GM23248 (cell line): ENCODE results near the gene NR2F1.

Experiments used
- EZH2 ChIP-seq: fragments of 200-600 bp; sonication (generic); IDR thresholded peaks from 2 replicates; pipeline ENCODE4 v1.6.1; 2018; ENCODE audit warnings: antibody characterized with exemption, mild to moderate bottlenecking; ENCODE audit not compliant: insufficient read depth, poor library complexity, severe bottlenecking
- EZH2phosphoT487 ChIP-seq: fragments of 200-600 bp; sonication (generic); IDR thresholded peaks from 2 replicates; pipeline ENCODE4 v1.6.1; 2018; ENCODE audit warnings: antibody characterized with exemption, moderate library complexity, mild to moderate bottlenecking, low read depth; ENCODE audit not compliant: insufficient read depth

DNA sequence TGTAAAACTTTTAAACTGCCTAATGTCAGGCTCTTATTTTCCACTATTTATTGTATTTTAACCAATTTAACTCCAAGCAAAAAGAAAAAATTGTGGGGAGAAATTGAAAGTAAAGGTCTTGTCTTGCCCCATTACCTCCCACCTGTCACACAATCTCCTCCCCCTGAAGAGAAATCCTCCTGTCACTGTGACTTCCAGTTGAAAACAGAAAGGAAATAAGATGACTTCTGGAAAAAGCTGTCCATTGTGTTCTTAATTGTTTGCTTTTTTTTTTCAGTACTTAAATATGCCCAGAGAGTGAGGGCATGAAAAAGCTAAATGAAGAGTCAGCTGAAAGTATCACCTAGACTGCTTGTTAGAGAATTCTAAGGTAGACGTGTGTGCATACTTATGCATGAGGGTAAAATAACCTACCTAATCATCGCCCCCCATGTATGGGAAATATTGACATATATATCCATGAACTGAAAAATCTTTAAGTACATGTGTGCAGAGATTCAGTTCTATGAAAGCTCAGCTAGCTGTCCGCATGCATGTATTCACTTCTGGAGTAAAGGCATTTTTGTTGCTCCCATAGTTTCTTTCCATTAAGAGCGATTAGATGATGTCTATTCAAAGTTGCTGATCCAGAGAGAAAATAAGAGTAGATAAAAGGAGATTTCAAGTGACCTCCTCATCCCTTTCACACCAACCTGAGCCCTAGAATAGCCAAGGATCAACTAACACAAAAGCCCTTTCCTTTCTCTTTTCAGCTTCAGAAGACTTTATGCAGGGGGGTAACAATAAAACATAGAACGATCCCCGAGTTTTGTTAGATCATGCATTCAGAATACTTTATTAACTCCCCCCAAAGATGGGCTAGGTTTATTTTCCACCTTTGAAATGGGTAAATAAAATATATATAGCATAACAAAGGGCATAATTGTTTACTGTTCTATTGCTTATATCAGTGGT is 7.3 kb upstream of the NR2F1 start:
- TF ChIP-seq EZH2 (no peak), EZH2phosphoT487 (no peak)
